Measurements from ENCODE around the gene MMP24OS.

MMP24OS gene

GRCh38 chr20:35235881-35236280, 42.0 kb downstream of the MMP24OS start:
- H3K4me1 Mint-ChIP-seq: no peaks in the 10 kb centered on the region
- H3K4me3 Mint-ChIP-seq: no peak overlapping the region
- DNase-seq (no peak), ATAC-seq (no peak)
- H3K9me3 Mint-ChIP-seq: no peaks in the 10 kb centered on the region
- no peak overlapping the region for H3K27ac Mint-ChIP-seq
- no peaks in the 10 kb centered on the region for H3K27me3 Mint-ChIP-seq

DNA sequence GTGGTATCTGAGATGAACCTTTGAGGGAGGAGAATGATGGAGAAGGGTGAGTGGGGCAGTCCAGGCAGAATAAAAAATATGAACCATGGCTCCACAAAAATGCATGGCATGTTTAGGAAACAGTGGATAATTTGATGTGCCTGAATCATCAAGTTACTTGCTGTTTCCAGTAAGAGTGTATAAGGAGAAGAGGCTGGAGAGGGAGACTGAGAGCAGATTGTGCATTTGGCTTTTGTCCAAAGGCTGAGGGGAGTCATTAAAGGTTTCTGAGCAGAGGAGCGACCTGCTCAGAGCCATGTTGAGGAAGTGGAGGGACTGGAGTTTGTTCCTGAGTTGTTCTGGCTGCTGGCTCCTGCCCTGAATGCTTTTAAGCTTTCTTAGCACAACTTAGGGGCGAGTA, 45.3 kb downstream of the MMP24OS start:
- H3K9me3 Mint-ChIP-seq: no peaks in the 10 kb centered on the region
- ATAC-seq: no peak
- no peak overlapping the region for H3K4me3 Mint-ChIP-seq
- peaks cover 16% of the 10 kb centered on the region for H3K27me3 Mint-ChIP-seq
- no peak for DNase-seq
- no peak overlapping the region for H3K27ac Mint-ChIP-seq
- H3K4me1 Mint-ChIP-seq: no peaks in the 10 kb centered on the region

DNA sequence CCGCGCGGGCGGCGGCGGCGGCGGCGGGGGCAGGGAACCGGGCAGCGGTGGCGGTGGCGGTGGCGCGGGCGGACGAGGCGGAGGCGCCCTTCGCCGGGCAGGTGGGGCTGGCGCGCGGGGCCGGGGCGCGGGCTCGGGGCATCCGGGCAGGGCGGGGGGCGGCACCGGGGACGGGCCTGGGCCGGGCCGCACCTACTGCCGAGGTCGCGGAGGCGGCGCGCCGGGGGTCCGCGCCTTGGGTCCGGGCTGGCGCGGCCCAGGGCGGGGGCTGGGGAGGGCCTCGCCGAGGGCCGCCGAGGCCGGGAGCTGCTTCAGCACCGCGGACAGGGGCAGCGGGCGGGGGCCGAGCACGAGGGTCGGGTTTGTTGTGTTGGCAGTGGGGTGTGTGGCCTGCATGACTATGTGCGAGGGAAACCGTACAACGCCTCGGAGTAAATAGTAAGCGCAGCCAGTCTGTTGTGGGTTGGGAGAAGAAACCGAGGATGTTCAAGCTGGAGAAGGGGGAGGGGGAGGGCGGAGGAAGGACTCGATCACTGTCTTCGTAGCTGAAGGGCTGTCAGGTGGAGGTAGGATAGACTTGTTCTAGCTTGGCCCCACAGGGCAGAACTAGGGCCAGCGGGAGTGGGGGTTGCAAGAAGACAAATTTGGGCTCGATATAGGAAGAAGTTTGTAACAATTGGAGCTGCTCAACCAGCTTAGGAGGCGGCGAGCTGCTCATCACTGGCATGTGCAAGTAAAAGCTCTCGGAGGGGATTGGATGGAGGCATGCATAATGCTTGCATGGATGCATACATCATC, 50.8 kb downstream of the MMP24OS start:
- peaks cover 46% of the 10 kb centered on the region for H3K27me3 Mint-ChIP-seq
- DNase-seq (peak; percentile 42 to 46), ATAC-seq (peak; percentile 77)
- no peaks in the 10 kb centered on the region for H3K9me3 Mint-ChIP-seq
- H3K4me1 Mint-ChIP-seq: peaks cover 7% of the 10 kb centered on the region
- H3K27ac Mint-ChIP-seq: no peak overlapping the region
- H3K4me3 Mint-ChIP-seq: peak overlapping the region; percentile 36 to 62

Data from stimulated activated naive CD8-positive, alpha-beta T cell treated with anti-CD3 and anti-CD28 coated beads, Interleukin-15, amount 100 ng/mL, for 72 hours (primary cell).